Measurements from ENCODE around the gene LYPD1.
A peak's percentile ranks its signal among the peaks of the same experiment; 100 is the strongest.

Gene LYPD1

GRCh38 chr2:132668189-132668823, 1.7 kb downstream of the LYPD1 start:
- no peak for DNase-seq (ENCODE audit: low spot score)

DNA sequence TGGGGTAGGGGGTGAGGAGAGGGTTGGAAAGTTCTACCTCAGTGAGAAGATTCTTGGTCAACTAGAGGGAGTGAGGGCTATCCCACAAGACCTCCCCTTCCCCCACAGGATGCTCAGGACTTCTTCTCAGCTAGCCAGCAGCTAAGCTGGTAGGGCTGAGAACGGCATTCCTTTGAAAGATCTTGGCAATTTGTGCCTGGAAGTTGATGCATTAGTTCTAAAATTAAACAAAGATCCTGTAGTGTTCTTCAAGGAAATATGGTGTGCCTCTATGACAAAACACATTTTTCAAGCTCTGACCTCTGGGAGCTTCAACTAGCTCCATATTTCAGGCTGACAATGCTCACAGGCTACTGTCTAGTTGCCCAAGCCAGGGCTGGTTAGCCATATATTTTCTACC, 2.3 kb downstream of the LYPD1 start:
- DNase-seq (ENCODE audit: low spot score) = no peak

DNA sequence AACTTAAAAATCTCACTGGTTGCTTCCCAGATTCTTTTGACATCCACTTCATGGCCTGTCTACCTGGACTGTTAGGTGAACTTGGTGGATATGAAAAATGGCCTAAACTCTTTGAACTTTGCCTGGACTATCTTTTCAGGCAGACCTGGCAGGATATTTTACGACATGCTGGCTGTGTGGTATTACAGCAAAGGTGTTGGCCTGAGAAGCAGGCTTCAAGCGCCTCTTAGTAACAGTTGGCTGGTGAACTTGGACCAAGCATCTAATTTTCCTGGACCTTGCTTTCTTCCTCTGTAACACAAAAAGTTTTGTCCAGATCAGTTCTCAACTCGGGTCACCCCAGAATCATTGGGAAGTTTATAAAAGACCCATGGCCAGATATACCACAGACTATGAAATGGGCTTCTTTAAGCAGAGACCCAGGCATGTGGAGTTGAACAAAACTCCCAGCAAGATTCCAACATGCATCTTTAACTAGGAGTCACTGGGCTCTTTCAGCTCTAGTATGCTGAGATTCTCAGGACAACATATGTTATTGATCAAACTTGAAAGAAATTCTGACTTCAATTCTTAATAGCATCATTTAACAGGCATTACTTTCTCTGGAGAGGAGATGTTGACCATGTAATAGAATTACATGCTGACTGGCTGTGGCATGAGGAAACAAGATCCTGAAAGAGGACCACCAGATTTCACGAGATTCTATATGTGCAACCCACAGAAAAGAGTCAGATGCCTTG, 4.4 kb downstream of the LYPD1 start:
- DNase-seq (ENCODE audit: low spot score) = no peak

- DNase-seq (ENCODE audit: low spot score) = no peak
Measured at GRCh38 chr2:132664096-132664495, 5.9 kb downstream of the LYPD1 start.

DNA sequence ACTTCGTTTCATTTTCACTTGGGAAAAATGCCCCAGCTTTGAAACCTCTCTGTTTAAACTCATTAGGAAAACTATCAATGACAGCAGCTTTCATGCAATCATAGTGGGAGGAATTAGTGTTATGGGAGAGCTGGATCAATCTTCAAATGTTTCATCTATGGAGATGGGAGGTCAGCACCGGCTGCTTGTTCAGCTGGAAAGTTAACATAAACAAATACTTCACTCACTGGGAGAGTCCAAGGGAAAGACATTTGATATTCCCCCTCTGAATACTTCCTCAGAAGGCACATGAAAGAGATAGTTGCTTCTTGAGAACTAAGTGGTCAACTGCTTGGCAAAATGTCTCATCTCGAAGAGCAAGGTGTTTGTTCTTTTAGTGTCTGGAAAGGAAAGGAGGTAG, 7.3 kb downstream of the LYPD1 start:
- DNase-seq (ENCODE audit: low spot score) = no peak

GRCh38 chr2:132659331-132659730, 10.7 kb downstream of the LYPD1 start:
- DNase-seq (ENCODE audit: low spot score) = no peak

DNA sequence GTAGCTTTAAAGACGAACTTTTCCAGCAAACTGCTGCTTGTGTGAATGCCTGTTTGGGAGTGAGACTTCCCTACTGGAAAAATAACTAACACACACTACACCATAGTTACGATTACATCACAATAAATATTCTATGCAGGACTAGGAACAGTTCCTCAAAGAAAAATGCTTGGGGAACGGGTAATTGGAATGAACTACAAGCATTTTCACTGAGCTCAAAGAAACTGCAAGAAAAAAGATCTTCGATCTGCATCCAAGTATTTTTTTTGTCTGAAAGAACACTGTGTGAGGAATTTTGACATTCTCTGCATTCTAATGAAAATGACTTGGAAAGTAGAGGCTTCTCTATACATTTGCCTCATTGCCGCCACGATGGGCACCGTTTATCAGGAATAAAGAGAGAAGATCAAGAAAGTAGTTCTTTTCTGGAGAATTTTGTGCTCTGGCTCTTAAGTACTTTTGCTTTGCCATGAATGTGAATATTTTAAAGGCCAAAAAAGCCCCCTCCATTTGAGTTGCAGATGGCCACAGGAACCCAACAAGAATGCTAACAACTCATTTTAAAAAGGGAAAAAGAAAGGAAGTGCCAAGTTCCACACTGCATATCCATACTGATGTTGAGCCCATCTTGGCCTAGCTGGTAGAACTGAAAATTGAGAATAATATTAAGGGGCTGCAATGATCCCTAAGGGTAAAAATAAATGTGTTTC, 13.6 kb downstream of the LYPD1 start:
- no peak for DNase-seq (ENCODE audit: low spot score)

- DNase-seq (ENCODE audit: low spot score) = no peak
Measured at GRCh38 chr2:132654968-132655367, 15.0 kb downstream of the LYPD1 start.

DNA sequence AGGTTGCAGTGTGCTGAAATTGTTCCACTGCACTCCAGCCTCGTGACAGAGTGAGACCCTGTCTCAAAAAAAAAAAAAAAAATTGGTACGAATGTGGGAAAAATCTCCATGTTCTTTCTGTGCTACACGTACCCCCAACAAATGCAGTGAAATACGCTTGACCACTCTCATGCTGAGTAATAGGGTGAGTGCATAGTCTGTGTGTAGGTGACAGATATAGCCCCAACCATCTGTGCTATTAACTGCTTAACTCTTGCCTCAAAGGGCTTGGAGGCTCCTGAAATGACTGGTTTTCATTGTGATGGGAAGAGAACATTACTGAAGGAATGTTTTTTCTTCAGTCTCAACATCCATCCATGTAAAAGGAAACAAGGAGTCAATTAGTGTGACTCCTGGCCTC, 15.7 kb downstream of the LYPD1 start:
- DNase-seq (ENCODE audit: low spot score) = no peak

DNA sequence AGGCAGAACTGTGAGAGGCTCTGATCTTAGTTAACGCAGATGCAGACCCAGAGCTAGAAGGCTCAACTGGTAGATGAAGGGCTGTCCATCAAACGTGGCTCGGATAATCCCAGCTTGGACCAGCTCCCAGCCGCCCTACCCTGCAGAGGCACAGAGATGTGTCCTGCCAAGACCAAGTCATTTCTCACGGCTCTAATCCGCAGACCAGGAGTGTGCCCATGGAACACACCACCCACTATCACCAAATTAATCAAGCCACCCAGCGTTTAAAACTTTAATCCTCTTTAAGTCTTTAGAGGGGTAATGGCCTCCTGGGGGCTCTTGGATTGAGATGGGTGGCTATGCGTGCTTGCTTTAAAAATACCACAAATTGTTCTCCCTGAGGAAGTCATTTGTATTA, 17.5 kb downstream of the LYPD1 start:
- no peak for DNase-seq (ENCODE audit: low spot score)

- DNase-seq (ENCODE audit: low spot score) = no peak
Measured at GRCh38 chr2:132651115-132652045, 18.6 kb downstream of the LYPD1 start.

- no peak for DNase-seq (ENCODE audit: low spot score)
Measured at GRCh38 chr2:132646540-132647108, 23.4 kb downstream of the LYPD1 start.

DNA sequence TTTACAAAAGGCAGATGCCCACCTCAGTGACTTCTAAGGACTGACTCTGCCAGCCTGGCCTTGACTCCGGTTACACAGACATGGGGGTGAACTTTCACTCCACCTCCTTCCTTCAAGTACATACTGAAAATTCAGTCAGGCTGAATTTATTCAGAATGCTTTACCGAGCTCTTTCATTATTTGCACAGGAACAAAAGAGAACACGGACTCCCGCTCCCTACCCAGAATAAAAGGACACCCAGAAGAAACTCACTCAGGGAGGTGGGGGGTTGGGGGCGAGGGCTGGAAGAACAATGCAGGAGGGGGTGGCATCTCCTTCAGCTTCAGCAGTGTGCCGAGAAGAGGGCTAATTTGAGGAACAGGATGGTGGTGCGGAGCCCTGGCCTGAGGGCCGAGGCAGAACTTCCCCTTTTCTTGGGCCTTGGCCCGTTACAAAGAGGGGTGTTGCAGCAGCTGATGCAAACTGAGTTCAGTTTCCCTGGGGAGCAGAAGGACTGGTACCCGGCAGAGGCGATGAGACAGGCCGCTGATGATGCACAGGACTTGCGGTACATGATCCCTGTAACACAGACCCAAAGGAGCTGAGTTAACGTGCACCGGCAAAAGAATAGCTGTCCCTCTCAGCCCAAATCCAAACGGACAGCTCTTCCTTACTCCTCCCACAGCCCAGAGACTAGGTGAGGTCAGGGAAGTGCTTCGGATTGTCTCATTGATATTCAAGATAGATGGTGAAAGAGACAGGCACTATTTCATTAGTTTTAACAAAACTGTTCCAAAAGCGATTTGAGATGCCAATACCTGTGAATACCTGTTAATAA, 24.1 kb downstream of the LYPD1 start:
- no peak for DNase-seq (ENCODE audit: low spot score)

DNA sequence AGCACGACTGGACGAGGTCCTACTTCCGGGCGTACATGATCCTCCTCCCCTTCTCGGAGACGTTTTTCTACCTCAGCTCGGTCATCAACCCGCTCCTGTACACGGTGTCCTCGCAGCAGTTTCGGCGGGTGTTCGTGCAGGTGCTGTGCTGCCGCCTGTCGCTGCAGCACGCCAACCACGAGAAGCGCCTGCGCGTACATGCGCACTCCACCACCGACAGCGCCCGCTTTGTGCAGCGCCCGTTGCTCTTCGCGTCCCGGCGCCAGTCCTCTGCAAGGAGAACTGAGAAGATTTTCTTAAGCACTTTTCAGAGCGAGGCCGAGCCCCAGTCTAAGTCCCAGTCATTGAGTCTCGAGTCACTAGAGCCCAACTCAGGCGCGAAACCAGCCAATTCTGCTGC, 24.8 kb downstream of the LYPD1 start:
- DNase-seq (ENCODE audit: low spot score) = peak; percentile 4

- DNase-seq (ENCODE audit: low spot score) = no peak
Measured at GRCh38 chr2:132642415-132642814, 27.6 kb downstream of the LYPD1 start.

DNA sequence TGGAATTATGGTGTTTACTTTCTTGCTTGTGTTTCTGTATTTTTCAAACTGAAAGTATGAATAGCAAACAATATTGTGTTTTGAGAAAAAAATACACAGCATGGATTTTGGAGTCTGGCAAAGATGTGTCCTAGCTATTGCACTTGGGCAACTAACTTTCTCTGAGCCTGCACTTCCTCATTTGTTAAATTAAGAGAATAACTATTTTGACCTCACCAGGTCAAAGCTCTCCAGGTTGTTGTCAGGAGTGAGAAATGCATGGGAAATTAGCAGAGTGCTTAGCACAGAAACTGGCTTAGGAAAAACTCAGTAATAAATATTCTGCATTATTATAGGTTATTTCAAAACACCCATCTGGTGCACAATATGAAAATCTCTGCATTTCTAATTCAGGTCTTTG, 28.2 kb downstream of the LYPD1 start:
- no peak for DNase-seq (ENCODE audit: low spot score)

DNA sequence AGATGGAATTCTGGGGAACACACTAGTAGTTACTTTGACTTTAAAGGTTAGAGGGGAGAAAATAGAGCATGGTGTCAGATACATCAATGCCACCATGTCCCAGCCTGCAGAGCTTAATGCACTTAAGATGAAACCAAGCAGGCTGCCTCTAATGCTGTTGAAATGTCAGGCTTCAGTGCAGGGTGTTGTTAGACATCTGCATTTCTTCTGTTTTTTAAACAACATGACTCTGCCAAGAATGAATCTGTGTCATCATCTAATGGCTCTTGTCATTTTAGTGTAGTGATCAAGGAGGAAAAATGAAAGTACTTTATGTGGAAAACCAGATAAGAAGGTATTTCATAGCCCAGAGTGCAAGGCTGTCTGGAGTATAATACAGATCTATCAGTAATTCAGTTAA, 29.9 kb downstream of the LYPD1 start:
- no peak for DNase-seq (ENCODE audit: low spot score)

GRCh38 chr2:132638313-132639040, 31.5 kb downstream of the LYPD1 start:
- no peak for DNase-seq (ENCODE audit: low spot score)

DNA sequence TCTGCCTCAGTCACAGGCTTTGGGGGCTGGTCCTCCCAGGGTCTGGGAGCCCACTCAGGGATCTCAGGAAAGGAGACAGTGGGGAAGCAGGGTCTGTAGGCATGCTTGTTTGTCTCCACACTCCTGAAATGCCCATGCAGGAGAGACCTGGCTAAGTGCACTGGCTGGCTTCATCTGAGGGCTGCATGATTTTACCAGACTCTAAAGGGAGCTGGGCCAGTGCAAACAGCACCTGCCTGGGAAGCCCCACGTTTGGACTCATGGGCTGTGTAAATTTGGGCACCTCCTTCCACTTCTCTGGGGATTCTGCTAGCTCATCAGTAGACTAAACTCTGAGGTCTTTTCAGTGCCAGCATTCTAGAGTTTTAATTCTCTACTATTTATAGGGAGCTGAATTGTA, 33.7 kb downstream of the LYPD1 start:
- no peak for DNase-seq (ENCODE audit: low spot score)

- no peak for DNase-seq (ENCODE audit: low spot score)
Measured at GRCh38 chr2:132633635-132634034, 36.4 kb downstream of the LYPD1 start.

Measured in cerebellar cortex (tissue), 1 donor.